GM23338 (cell line): ENCODE data around the gene CMTM5.

Experiments used
- CTCF ChIP-seq, 2 experiments: fragments of 200-600 bp in 1 of 2; sonication (generic) in 1 of 2; conservative IDR thresholded peaks; 2 replicates each; pipeline versions ENCODE4 v1.5.1 to v1.6.1; 2016 to 2017; ENCODE audit warnings: antibody characterized with exemption in 2 of 2, low read depth in 2 of 2, mild to moderate bottlenecking in 2 of 2, moderate library complexity in 1 of 2
- POLR2AphosphoS5 ChIP-seq: IDR thresholded peaks from 2 replicates; pipeline ENCODE4 v1.6.1; 2016; ENCODE audit warnings: antibody characterized with exemption, low read depth

- TF ChIP-seq CTCF (conservative IDR thresholded peaks at IDR 0.05; ENCODE audit: low read depth in 2 of 2) = no peak
- TF ChIP-seq POLR2AphosphoS5 = no peak
Measured at GRCh38 chr14:23409966-23410635, 33.3 kb downstream of the CMTM5 start.
